Ascending aorta (tissue), 2 donors: ENCODE data around the gene APBB2. TPM values are rescaled to one million over a fixed set of nuclear protein-coding genes. Genes with fewer than 3 reads are reported as not detected.

Experiments used
- DNase-seq, 2 donors: peaks; one replicate each; pipeline ENCODE4 v3.0.0-alpha.2; 2019; ENCODE audit warnings: low spot score in 2 of 2
- H3K27ac ChIP-seq, 2 donors: fragments of 200-600 bp; sonication (generic); one replicate each; pipeline ENCODE4 v1.5.1; 2016 to 2017; ENCODE audit warnings: mild to moderate bottlenecking in 1 of 2
- H3K27me3 ChIP-seq: fragments of 200-600 bp; sonication (generic); one replicate; pipeline ENCODE4 v1.5.1; 2017
- H3K36me3 ChIP-seq, 2 donors: fragments of 200-600 bp; sonication (generic); one replicate each; pipeline ENCODE4 v1.5.1; 2016
- H3K4me1 ChIP-seq, 2 donors: fragments of 200-600 bp; sonication (generic); one replicate each; pipeline ENCODE4 v1.5.1; 2016 to 2017; ENCODE audit warnings: mild to moderate bottlenecking in 1 of 2
- H3K4me3 ChIP-seq, 2 donors: fragments of 200-600 bp; sonication (generic); one replicate each; pipeline ENCODE4 v1.5.1; 2016 to 2017; ENCODE audit warnings: mild to moderate bottlenecking in 1 of 2
- H3K9me3 ChIP-seq, 2 donors: fragments of 200-600 bp; sonication (generic); one replicate each; pipeline ENCODE4 v1.5.1; 2016
- CTCF ChIP-seq, 3 experiments: fragments of 200-600 bp in 2 of 3; fragments of 450-650 bp in 1 of 3; sonication (generic) in 2 of 3; IDR thresholded peaks; one replicate each; pipeline ENCODE4 v1.5.1; 2016 to 2019; ENCODE audit warnings: antibody characterized with exemption in 3 of 3, mild to moderate bottlenecking in 1 of 3, moderate library complexity in 1 of 3
- intact Hi-C: fragments of 100-400 bp; cut with DNase I; formaldehyde crosslinking; loops from one replicate; pipeline ENCODE4 v1.15.1; 2023
- total RNA-seq: library from RNA; depleted of rRNA; stranded (reverse); fragments of >200 nt; gene quantifications from one replicate; pipeline ENCODE4 v1.1.0, GENCODE V29; 2016

Gene APBB2
- total RNA-seq, 1 donor from 2014 or later: 51.4 TPM

DNA sequence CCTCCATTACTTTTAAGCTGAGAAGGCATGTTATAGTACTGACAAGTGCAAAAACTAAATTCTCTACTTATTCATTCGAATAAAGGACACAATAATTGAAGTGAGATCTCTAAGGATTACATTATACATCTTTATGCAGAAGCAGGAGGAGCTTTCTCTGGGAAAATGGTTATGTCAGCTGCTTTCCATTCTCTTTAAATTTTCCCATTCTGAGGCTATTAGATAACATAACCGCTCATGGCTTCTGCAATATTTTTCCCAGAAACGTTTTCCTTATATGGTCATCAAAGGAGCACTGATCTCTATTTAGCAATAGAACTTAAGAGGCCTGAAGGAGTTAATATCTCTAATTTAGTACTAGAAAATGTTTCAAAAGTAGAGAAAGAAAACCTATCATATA is 243.0 kb downstream of the APBB2 start:
- Histone ChIP-seq H3K9me3 (no peaks in the 10 kb centered on the region), H3K27me3 (no peaks in the 10 kb centered on the region), H3K4me3 (no peak overlapping the region), H3K4me1 (peaks cover 7 to 9% of the 10 kb centered on the region in 2 donors), H3K36me3 (no peaks in the 10 kb centered on the region), H3K27ac (no peak overlapping the region)
- TF ChIP-seq CTCF (IDR thresholded peaks at IDR 0.05): no peak
- intact Hi-C loops: no loop called here
- no peak for DNase-seq

DNA sequence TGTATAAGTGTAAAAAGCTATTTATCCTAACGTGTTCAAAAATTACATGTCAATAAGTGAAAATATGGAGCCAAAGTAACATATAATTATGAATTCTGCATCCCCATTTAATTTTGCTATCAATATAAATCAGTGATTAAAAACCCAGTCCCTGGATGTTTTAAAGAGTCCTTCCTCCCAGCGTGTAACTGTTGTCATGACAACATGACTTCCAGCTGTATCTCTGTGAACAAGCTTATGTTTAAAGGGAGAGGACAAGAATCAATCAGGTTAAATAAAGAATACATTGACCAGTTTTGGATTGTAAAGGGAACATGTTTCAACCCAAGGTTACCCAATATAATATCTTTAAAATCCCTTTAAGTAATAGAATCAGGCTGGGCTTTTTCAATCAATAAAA is 244.8 kb downstream of the APBB2 start:
- Histone ChIP-seq H3K27ac (no peak overlapping the region), H3K27me3 (no peaks in the 10 kb centered on the region), H3K4me3 (no peak overlapping the region), H3K36me3 (no peaks in the 10 kb centered on the region), H3K4me1 (peaks cover 7 to 9% of the 10 kb centered on the region in 2 donors), H3K9me3 (no peaks in the 10 kb centered on the region)
- no peak for TF ChIP-seq CTCF (IDR thresholded peaks at IDR 0.05)
- no peak for DNase-seq
- intact Hi-C loops: no loop called here

- peak overlapping the region; percentile 64 for H3K27ac ChIP-seq
- intact Hi-C loops: no loop called here
Observed at GRCh38 chr4:40967550-40967949, 246.8 kb downstream of the APBB2 start.

DNA sequence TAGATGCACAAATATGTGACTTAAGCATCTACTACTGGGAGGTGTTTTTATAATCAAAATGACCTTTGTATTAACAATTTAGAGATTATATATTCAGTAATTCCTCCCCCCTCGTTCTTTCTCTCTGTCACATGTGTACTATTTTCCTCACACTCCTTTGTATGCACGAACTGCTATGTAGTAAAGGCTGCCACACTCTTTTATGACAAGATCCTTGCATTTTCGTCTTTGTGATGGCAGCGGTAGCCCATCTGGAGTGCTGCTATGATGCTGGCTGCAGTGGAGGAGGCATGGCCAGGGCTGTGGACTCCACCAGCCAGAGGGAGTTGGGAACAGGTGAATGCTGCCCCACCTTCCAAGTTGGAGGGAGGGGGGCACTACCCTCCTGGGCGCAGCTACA is 248.3 kb downstream of the APBB2 start:
- DNase-seq: no peak
- Histone ChIP-seq H3K27me3 (no peaks in the 10 kb centered on the region), H3K9me3 (no peaks in the 10 kb centered on the region), H3K27ac (no peak overlapping the region), H3K4me1 (peaks cover 14 to 25% of the 10 kb centered on the region in 2 donors), H3K4me3 (no peak overlapping the region), H3K36me3 (no peaks in the 10 kb centered on the region)
- TF ChIP-seq CTCF (IDR thresholded peaks at IDR 0.05): no peak
- intact Hi-C loops: no loop called here

More at GRCh38 chr4:40967550-40967949, 246.8 kb downstream of the APBB2 start:
- no peak for DNase-seq
- Histone ChIP-seq H3K4me1 (peaks cover 14 to 24% of the 10 kb centered on the region in 2 donors), H3K27me3 (no peaks in the 10 kb centered on the region), H3K4me3 (peak overlapping the region in 1 of 2 donors; percentile 5), H3K9me3 (no peaks in the 10 kb centered on the region), H3K36me3 (no peaks in the 10 kb centered on the region)
- no peak for TF ChIP-seq CTCF (IDR thresholded peaks at IDR 0.05)

- no peak overlapping the region for H3K4me3 ChIP-seq
- H3K4me1 ChIP-seq: peaks cover 14 to 28% of the 10 kb centered on the region in 2 donors
- peak overlapping the region; percentile 53 to 70 for H3K27ac ChIP-seq
- no peaks in the 10 kb centered on the region for H3K36me3 ChIP-seq
- intact Hi-C loops: no loop called here
- no peak for DNase-seq
- H3K27me3 ChIP-seq: no peaks in the 10 kb centered on the region
- H3K9me3 ChIP-seq: no peaks in the 10 kb centered on the region
- TF ChIP-seq CTCF (IDR thresholded peaks at IDR 0.05): no peak
Observed at GRCh38 chr4:40963897-40964478, 250.4 kb downstream of the APBB2 start.
